Karpas-422 (cell line): ENCODE data around the gene EHBP1. TPM values are rescaled to one million over a fixed set of nuclear protein-coding genes. Genes with fewer than 3 reads are reported as not detected.

Source experiments
- small RNA-seq: library from RNA; depleted of rRNA; stranded (forward); fragments of <200 nt; gene quantifications from one replicate; pipeline ENCODE3, GENCODE V24; 2014
- total RNA-seq: library from RNA; depleted of rRNA; stranded (reverse); fragments of >200 nt; shearing (Covaris generic); gene quantifications from 2 replicates; pipeline ENCODE4 v1.2.3, GENCODE V29; 2014; ENCODE audit warnings: low replicate concordance; rRNA removed

EHBP1 gene
- total RNA-seq, 1 experiment from 2014 or later, result 32.2 TPM

Small RNAs within 50 kb of the gene (small RNA-seq; reads per million reads assigned to genes)
- gene RF00019, result not detected

Other genes with a start within 250 kb of the EHBP1 start
- gene TMEM17, start 199.5 kb upstream of the EHBP1 start, total RNA-seq, result 0.86 TPM in 1 of 2 replicates, not detected in the other